Stomach (tissue), 4 donors: ENCODE results near the gene TP53BP2.

Experiments used
- POLR2A ChIP-seq, 4 donors: fragments of 450-650 bp; IDR thresholded peaks; one replicate each; pipeline ENCODE4 v1.6.1; 2016; ENCODE audit warnings: antibody characterized with exemption in 4 of 4, control low read depth in 2 of 4, mild to moderate bottlenecking in 1 of 4, moderate library complexity in 1 of 4
- POLR2AphosphoS5 ChIP-seq, 3 donors: sonication (generic); formaldehyde crosslinking; IDR thresholded peaks; one replicate each; pipeline ENCODE4 v1.6.1; 2016; ENCODE audit warnings: antibody characterized with exemption in 3 of 3
- TF ChIP-seq, protein P1 (sequence below), 7 experiments: fragments of 450-650 bp in 4 of 7; fragments of 200-600 bp in 3 of 7; sonication (generic) in 3 of 7; IDR thresholded peaks; one replicate each; pipeline ENCODE4 v1.5.1; 2016 to 2019; ENCODE audit warnings: antibody characterized with exemption in 7 of 7, control low read depth in 2 of 7, mild to moderate bottlenecking in 1 of 7

DNA sequence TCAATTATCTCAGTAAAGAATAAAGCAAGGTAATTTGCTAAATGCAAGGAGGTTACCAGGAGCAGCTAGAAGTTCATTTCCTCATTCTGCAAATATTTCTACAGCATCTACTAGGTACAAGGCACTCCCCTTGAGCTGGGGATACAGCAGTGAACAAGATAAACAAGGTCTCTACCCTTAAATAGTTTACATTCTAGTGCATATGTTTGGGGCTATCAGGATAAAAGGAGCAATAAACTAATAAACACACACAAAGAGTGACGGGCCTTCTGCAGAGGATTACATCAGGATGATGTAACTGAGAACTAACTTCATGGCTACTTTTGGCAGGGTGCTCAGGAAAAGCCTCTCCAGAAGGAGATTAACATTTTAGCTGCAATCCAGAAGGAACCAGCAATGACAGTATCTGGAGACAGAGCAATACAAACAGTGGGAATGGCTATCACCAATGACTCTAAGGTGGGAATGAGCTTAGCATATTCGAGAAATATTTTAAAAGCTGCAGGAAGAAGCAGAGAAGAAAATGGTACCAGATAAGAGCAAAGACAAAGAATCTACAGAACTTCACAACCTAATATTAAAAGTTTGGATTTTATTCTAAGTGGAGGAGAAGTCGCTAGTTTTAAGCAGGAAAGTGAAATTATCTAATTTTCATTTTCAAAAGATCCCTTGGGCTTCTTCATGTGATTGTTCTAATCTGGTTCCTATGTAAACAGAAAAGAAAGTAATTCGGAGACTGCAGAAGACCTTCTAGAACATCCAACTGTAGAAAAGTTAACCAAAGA is 25.8 kb downstream of the TP53BP2 start:
- TF ChIP-seq, protein P1, sequence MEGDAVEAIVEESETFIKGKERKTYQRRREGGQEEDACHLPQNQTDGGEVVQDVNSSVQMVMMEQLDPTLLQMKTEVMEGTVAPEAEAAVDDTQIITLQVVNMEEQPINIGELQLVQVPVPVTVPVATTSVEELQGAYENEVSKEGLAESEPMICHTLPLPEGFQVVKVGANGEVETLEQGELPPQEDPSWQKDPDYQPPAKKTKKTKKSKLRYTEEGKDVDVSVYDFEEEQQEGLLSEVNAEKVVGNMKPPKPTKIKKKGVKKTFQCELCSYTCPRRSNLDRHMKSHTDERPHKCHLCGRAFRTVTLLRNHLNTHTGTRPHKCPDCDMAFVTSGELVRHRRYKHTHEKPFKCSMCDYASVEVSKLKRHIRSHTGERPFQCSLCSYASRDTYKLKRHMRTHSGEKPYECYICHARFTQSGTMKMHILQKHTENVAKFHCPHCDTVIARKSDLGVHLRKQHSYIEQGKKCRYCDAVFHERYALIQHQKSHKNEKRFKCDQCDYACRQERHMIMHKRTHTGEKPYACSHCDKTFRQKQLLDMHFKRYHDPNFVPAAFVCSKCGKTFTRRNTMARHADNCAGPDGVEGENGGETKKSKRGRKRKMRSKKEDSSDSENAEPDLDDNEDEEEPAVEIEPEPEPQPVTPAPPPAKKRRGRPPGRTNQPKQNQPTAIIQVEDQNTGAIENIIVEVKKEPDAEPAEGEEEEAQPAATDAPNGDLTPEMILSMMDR (IDR thresholded peaks at IDR 0.05) = no peak
- TF ChIP-seq POLR2A (IDR thresholded peaks at IDR 0.05) = no peak
- no peak for TF ChIP-seq POLR2AphosphoS5 (IDR thresholded peaks at IDR 0.05)
